ENCODE data around the gene ACTN2.

DNA sequence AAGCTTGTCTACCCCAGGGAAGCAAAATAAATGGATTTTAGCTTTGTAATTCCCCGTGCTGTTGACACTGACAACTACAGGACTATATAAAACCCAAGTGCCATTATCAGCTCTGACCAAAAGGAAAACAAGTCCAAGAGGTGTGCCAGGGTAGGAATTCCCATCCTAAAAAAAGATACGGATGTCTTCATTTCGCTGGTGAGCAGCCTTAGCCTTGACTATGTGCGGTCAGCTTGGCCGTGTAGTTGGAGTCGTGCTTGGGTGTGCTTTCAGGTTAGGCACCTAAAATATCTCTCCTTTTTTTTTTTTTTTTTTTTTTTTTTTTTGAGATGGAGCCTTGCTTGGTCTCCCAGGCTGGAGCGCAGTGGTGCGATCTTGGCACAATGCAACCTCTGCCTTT lies 28.9 kb upstream of the ACTN2 start:
- TF ChIP-seq SNAI2 (CRISPR knock-in tag; IDR thresholded peaks at IDR 0.05): no peak
- TF ChIP-seq, protein P1, sequence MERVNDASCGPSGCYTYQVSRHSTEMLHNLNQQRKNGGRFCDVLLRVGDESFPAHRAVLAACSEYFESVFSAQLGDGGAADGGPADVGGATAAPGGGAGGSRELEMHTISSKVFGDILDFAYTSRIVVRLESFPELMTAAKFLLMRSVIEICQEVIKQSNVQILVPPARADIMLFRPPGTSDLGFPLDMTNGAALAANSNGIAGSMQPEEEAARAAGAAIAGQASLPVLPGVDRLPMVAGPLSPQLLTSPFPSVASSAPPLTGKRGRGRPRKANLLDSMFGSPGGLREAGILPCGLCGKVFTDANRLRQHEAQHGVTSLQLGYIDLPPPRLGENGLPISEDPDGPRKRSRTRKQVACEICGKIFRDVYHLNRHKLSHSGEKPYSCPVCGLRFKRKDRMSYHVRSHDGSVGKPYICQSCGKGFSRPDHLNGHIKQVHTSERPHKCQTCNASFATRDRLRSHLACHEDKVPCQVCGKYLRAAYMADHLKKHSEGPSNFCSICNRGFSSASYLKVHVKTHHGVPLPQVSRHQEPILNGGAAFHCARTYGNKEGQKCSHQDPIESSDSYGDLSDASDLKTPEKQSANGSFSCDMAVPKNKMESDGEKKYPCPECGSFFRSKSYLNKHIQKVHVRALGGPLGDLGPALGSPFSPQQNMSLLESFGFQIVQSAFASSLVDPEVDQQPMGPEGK (CRISPR knock-in tag; IDR thresholded peaks at IDR 0.05; ENCODE audit: borderline replicate concordance): no peak
- no peak for TF ChIP-seq ARNTL (CRISPR knock-in tag; IDR thresholded peaks at IDR 0.05; ENCODE audit: borderline replicate concordance, low read depth)
- no peak for TF ChIP-seq CSDC2 (CRISPR knock-in tag; IDR thresholded peaks at IDR 0.05)
- TF ChIP-seq, protein P2, sequence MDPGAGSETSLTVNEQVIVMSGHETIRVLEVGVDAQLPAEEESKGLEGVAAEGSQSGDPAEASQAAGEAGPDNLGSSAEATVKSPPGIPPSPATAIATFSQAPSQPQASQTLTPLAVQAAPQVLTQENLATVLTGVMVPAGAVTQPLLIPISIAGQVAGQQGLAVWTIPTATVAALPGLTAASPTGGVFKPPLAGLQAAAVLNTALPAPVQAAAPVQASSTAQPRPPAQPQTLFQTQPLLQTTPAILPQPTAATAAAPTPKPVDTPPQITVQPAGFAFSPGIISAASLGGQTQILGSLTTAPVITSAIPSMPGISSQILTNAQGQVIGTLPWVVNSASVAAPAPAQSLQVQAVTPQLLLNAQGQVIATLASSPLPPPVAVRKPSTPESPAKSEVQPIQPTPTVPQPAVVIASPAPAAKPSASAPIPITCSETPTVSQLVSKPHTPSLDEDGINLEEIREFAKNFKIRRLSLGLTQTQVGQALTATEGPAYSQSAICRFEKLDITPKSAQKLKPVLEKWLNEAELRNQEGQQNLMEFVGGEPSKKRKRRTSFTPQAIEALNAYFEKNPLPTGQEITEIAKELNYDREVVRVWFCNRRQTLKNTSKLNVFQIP (CRISPR knock-in tag; IDR thresholded peaks at IDR 0.05; ENCODE audit: borderline replicate concordance, low read depth): no peak
- no peak for TF ChIP-seq OSR1 (CRISPR knock-in tag; IDR thresholded peaks at IDR 0.05)
- TF ChIP-seq, protein P3, sequence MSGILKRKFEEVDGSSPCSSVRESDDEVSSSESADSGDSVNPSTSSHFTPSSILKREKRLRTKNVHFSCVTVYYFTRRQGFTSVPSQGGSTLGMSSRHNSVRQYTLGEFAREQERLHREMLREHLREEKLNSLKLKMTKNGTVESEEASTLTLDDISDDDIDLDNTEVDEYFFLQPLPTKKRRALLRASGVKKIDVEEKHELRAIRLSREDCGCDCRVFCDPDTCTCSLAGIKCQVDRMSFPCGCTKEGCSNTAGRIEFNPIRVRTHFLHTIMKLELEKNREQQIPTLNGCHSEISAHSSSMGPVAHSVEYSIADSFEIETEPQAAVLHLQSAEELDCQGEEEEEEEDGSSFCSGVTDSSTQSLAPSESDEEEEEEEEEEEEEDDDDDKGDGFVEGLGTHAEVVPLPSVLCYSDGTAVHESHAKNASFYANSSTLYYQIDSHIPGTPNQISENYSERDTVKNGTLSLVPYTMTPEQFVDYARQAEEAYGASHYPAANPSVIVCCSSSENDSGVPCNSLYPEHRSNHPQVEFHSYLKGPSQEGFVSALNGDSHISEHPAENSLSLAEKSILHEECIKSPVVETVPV (CRISPR knock-in tag; IDR thresholded peaks at IDR 0.05): no peak
- TF ChIP-seq ZNF565 (CRISPR knock-in tag; conservative IDR thresholded peaks at IDR 0.05; ENCODE audit: low read depth): no peak
- no peak for TF ChIP-seq ZNF70 (CRISPR knock-in tag; IDR thresholded peaks at IDR 0.05)
- TF ChIP-seq ZC3H10 (CRISPR knock-in tag; IDR thresholded peaks at IDR 0.05): no peak
- TF ChIP-seq TOX (CRISPR knock-in tag; IDR thresholded peaks at IDR 0.05; ENCODE audit: borderline replicate concordance): no peak
- TF ChIP-seq, protein P4, sequence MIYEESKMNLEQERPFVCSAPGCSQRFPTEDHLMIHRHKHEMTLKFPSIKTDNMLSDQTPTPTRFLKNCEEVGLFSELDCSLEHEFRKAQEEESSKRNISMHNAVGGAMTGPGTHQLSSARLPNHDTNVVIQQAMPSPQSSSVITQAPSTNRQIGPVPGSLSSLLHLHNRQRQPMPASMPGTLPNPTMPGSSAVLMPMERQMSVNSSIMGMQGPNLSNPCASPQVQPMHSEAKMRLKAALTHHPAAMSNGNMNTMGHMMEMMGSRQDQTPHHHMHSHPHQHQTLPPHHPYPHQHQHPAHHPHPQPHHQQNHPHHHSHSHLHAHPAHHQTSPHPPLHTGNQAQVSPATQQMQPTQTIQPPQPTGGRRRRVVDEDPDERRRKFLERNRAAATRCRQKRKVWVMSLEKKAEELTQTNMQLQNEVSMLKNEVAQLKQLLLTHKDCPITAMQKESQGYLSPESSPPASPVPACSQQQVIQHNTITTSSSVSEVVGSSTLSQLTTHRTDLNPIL (CRISPR knock-in tag; IDR thresholded peaks at IDR 0.05; ENCODE audit: low read depth): no peak
- TF ChIP-seq ESRRG (CRISPR knock-in tag; IDR thresholded peaks at IDR 0.05): no peak
- TF ChIP-seq ZFP3 (CRISPR knock-in tag; IDR thresholded peaks at IDR 0.05): no peak
